NB4 (cell line): ENCODE results near the gene R3HDM1.

ENCODE experiments used
- CTCF ChIP-seq: IDR thresholded peaks from one replicate; pipeline ENCODE4 v1.5.1; 2012; ENCODE audit warnings: low read depth, low read length
- MAX ChIP-seq: IDR thresholded peaks from 2 replicates; pipeline ENCODE4 v1.6.1; 2011; ENCODE audit warnings: low read depth, low read length
- POLR2A ChIP-seq: IDR thresholded peaks from 2 replicates; pipeline ENCODE4 v1.6.1; 2011; ENCODE audit warnings: mild to moderate bottlenecking; ENCODE audit not compliant: insufficient read length; ENCODE audit errors: extremely low read depth

GRCh38 chr2:135773917-135774316 lies 242.6 kb downstream of the R3HDM1 start:
- no peak for TF ChIP-seq POLR2A
- TF ChIP-seq CTCF = no peak
- TF ChIP-seq MAX = no peak
